ENCODE data around the gene RPL23. TPM values are rescaled to one million over a fixed set of nuclear protein-coding genes. Genes with fewer than 3 reads are reported as not detected.

The RPL23 gene
- total and polyA plus RNA-seq, 10 of the 15 experiments (the other 5 are each of a cell fraction or from before 2014, with no cell fraction given) = 2,200 to 4,821 (median 3,043) TPM

- Histone ChIP-seq H3K27me3 (replicated peaks in 1 of 2; ENCODE audit: control insufficient read depth in 2 of 2, insufficient read depth in 2 of 2, low read length in 1 of 2) (no peaks in the 10 kb centered on the region), H3K36me3 (ENCODE audit: control insufficient read depth in 2 of 2, insufficient read depth in 2 of 2, low read length in 1 of 2) (peaks cover 0 to 11% of the 10 kb centered on the region in 2 experiments; a peak in 2 of 4 replicates), H3K79me2 (ENCODE audit: control insufficient read depth, insufficient read depth, low read length) (peaks cover 70% of the 10 kb centered on the region), H4K20me1 (ENCODE audit: control insufficient read depth, insufficient read depth) (peaks cover 10% of the 10 kb centered on the region; the same call in 1 of the 2 replicates), H3K9ac (ENCODE audit: control insufficient read depth, insufficient read depth, low read length) (peak overlapping the region; percentile 88; the same call in 1 of the 2 replicates), H3K4me2 (ENCODE audit: control insufficient read depth, insufficient read depth) (peak overlapping the region; percentile 95), H3K9me3 (replicated peaks; ENCODE audit: control insufficient read depth, insufficient read depth, low read length) (no peaks in the 10 kb centered on the region), H3K4me1 (ENCODE audit: control insufficient read depth, insufficient read depth, low read length) (peaks cover 29% of the 10 kb centered on the region), H3K4me3 (peak overlapping the region; percentile 99; the same call in 1 of the 2 replicates), H2AFZ (ENCODE audit: control insufficient read depth, low read depth, low read length) (no peak overlapping the region), H3K27ac (ENCODE audit: control insufficient read depth, insufficient read depth) (peak overlapping the region; percentile 80; the same call in 1 of the 2 replicates)
- BruUV-seq (replicated peaks) = no TSS peak
- ChIA-PET POLR2A (interaction anchor here (0.5 to 6.3 kb wide), 4 partner anchors 19 to 903 kb away, joined by 3 to 61 read pairs (median 4); partner anchors contain the start of gene RPL23), SMC1A (ENCODE audit: uncharacterized antibody, unreplicated experiment) (interaction anchor here (0.8 to 4.7 kb wide), 12 partner anchors 9 to 281 kb away, joined by 3 to 31 read pairs (median 4); partner anchors contain the start of genes CWC25 and LASP1NB), RAD21 (ENCODE audit: unreplicated experiment) (interaction anchor here (0.6 to 4.9 kb wide), 7 partner anchors 25 to 359 kb away, joined by 3 to 33 read pairs (median 5); partner anchors contain the start of gene LASP1NB), CTCF (interaction anchor here (0.7 to 5.4 kb wide), 11 partner anchors 8 to 366 kb away, joined by 3 to 59 read pairs (median 5); partner anchors contain the start of genes LASP1NB and PLXDC1)
- intact Hi-C loops (cut with micrococcal nuclease; ENCODE audit: unreplicated experiment) = loop anchor here (10.0 kb wide), 1 partner anchor 112 kb away; no protein-coding TSS in a partner anchor
- in situ Hi-C loops (cut with MboI) = no loop called here
- TF ChIP-seq POLR2AphosphoS2 (IDR thresholded peaks at IDR 0.05; ENCODE audit: low read depth, low read length) (no peak), MTA3 (IDR thresholded peaks at IDR 0.05; ENCODE audit: borderline replicate concordance, low read length) (no peak), JUNB (IDR thresholded peaks at IDR 0.05) (no peak), POLR2A (IDR thresholded peaks at IDR 0.05; ENCODE audit: low read depth, low read length) (no peak), SREBF1 (IDR thresholded peaks at IDR 0.05; ENCODE audit: low read length) (no peak), BACH1 (IDR thresholded peaks at IDR 0.05; ENCODE audit: borderline replicate concordance) (no peak), ZNF24 (IDR thresholded peaks at IDR 0.05) (no peak), GABPA (IDR thresholded peaks at IDR 0.05; ENCODE audit: low read depth) (no peak), POLR2AphosphoS5 (IDR thresholded peaks at IDR 0.05; ENCODE audit: low read length) (no peak)
- WGBS (ENCODE audit: insufficient coverage, insufficient replicate concordance, low lambda C conversion rate, missing lambda C conversion rate) = 65% methylated on average over 9 of the region's 9 CpGs
- DNase-seq (ENCODE audit: low read depth, low spot score) (no peak), FAIRE-seq (no peak), ATAC-seq (no peak)
These were observed 19.3 kb upstream of the RPL23 start for GRCh38 chr17:38872671-38873385.

Measured in GM12878 (cell line).